Astrocyte (in vitro differentiated cells and primary cell): ENCODE measurements around the gene TNFRSF18.

ENCODE experiments used
- CTCF ChIP-seq: IDR thresholded peaks from 2 replicates; pipeline ENCODE4 v1.5.1; 2011; ENCODE audit warnings: low read depth, mild to moderate bottlenecking, inconsistent platforms, low read length, moderate library complexity; ENCODE audit not compliant: insufficient read depth
- EZH2 ChIP-seq: IDR thresholded peaks from 2 replicates; pipeline ENCODE4 v1.6.1; 2012; ENCODE audit warnings: mild to moderate bottlenecking, low read length, inconsistent platforms; ENCODE audit not compliant: insufficient read depth

GRCh38 chr1:1233567-1233892, 27.1 kb upstream of the TNFRSF18 start:
- TF ChIP-seq CTCF (no peak), EZH2 (no peak)
